OCI-LY1 (cell line): Measurements from ENCODE around the gene TEAD1.
A peak's percentile ranks its signal among the peaks of the same experiment; 100 is the strongest.

Experiments used
- H2AFZ ChIP-seq: fragments of 200-600 bp; sonication (generic), shearing (Covaris generic); 2 replicates; pipeline ENCODE4 v1.6.0; 2014; ENCODE audit warnings: antibody characterized with exemption, mild to moderate bottlenecking, low read length
- H3F3A ChIP-seq: fragments of 200-600 bp; sonication (generic), shearing (Covaris generic); 2 replicates; pipeline ENCODE4 v1.6.0; 2014; ENCODE audit warnings: mild to moderate bottlenecking, antibody characterized with exemption, low read length, moderate library complexity; ENCODE audit not compliant: insufficient read depth
- H3K27ac ChIP-seq: fragments of 200-600 bp; sonication (generic); 2 replicates; pipeline ENCODE4 v1.5.1; 2014; ENCODE audit warnings: low read length, mixed run types, mild to moderate bottlenecking, low read depth; ENCODE audit not compliant: poor library complexity, severe bottlenecking
- H3K27me3 ChIP-seq: fragments of 200-600 bp; sonication (generic); 2 replicates; pipeline ENCODE4 v1.6.0; 2014; ENCODE audit warnings: antibody characterized with exemption, mild to moderate bottlenecking, low read length, moderate library complexity; ENCODE audit not compliant: insufficient read depth
- H3K36me3 ChIP-seq: fragments of 200-600 bp; sonication (generic); 2 replicates; pipeline ENCODE4 v1.6.1; 2014; ENCODE audit warnings: mild to moderate bottlenecking, antibody characterized with exemption, low read length, moderate library complexity, mixed read lengths; ENCODE audit not compliant: insufficient read depth
- H3K4me1 ChIP-seq: fragments of 200-600 bp; sonication (generic); 2 replicates; pipeline ENCODE4 v1.5.1; 2014; ENCODE audit warnings: mild to moderate bottlenecking, low read length, moderate library complexity; ENCODE audit not compliant: insufficient read depth, severe bottlenecking
- H3K4me2 ChIP-seq: fragments of 200-600 bp; sonication (generic), shearing (Covaris generic); 2 replicates; pipeline ENCODE4 v1.6.1; 2014; ENCODE audit warnings: low read length
- H3K4me3 ChIP-seq: fragments of 200-600 bp; sonication (generic); 2 replicates; pipeline ENCODE4 v1.5.1; 2014; ENCODE audit warnings: low read length, low read depth, mild to moderate bottlenecking, mixed read lengths; ENCODE audit not compliant: poor library complexity, severe bottlenecking
- H3K79me2 ChIP-seq: fragments of 200-600 bp; shearing (Covaris generic); 2 replicates; pipeline ENCODE4 v1.6.1; 2016; ENCODE audit warnings: mixed run types, low read length, mixed read lengths; ENCODE audit not compliant: insufficient read depth
- H3K9ac ChIP-seq: fragments of 200-600 bp; sonication (generic), shearing (Covaris generic); 2 replicates; pipeline ENCODE4 v1.6.1; 2014; ENCODE audit warnings: mild to moderate bottlenecking, low read length, mixed read lengths
- H3K9me2 ChIP-seq: fragments of 200-600 bp; sonication (generic), shearing (Covaris generic); 2 replicates; pipeline ENCODE4 v1.6.1; 2014; ENCODE audit warnings: low read depth, mild to moderate bottlenecking, low read length, mixed read lengths
- H3K9me3 ChIP-seq: fragments of 200-600 bp; shearing (Covaris generic); 2 replicates; pipeline ENCODE4 v1.6.1; 2014; ENCODE audit warnings: low read length, mixed read lengths
- H4K20me1 ChIP-seq: fragments of 200-600 bp; sonication (generic), shearing (Covaris generic); 2 replicates; pipeline ENCODE4 v1.6.0; 2016; ENCODE audit warnings: mild to moderate bottlenecking, low read length; ENCODE audit not compliant: insufficient read depth
- EZH2 ChIP-seq: fragments of 200-600 bp; sonication (generic), shearing (Covaris generic); IDR thresholded peaks from 2 replicates; pipeline ENCODE4 v1.8.0; 2017; ENCODE audit warnings: borderline replicate concordance, mixed run types, mild to moderate bottlenecking, antibody characterized with exemption, low read length, moderate library complexity, mixed read lengths
- TF ChIP-seq, protein P1 (sequence below): fragments of 200-600 bp; sonication (generic), shearing (Covaris generic); IDR thresholded peaks from 2 replicates; pipeline ENCODE4 v1.5.1; 2017; ENCODE audit warnings: mild to moderate bottlenecking, antibody characterized with exemption, low read length, moderate library complexity, mixed read lengths

TEAD1 gene

DNA sequence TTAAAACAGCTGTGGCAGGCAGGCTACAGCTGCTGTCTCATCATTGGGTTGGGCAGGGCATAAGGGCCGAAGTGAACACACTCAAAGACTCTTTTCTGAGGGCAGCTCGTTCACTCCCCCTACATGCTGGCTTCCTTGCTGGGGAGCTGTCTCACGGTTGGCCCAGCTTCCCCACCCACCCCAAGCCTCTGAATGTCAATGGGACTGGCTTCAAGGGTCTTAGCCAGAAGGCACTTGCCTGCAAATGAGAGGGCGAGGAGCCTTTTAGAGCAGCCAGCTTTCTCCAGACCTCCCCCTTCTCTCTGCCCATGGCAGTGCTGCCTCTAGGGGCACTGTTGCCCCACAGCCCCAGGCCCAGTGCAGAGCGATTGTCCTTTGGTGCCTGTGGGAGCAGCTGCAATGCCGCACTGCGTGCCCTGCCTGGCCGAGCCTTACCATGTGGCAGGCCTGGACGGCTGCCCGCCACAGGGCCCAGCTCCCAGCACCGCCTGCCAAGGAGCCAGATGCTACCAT lies 240.2 kb downstream of the TEAD1 start:
- no peak overlapping the region for H2AFZ ChIP-seq
- TF ChIP-seq EZH2, result no peak
- TF ChIP-seq, protein P1, sequence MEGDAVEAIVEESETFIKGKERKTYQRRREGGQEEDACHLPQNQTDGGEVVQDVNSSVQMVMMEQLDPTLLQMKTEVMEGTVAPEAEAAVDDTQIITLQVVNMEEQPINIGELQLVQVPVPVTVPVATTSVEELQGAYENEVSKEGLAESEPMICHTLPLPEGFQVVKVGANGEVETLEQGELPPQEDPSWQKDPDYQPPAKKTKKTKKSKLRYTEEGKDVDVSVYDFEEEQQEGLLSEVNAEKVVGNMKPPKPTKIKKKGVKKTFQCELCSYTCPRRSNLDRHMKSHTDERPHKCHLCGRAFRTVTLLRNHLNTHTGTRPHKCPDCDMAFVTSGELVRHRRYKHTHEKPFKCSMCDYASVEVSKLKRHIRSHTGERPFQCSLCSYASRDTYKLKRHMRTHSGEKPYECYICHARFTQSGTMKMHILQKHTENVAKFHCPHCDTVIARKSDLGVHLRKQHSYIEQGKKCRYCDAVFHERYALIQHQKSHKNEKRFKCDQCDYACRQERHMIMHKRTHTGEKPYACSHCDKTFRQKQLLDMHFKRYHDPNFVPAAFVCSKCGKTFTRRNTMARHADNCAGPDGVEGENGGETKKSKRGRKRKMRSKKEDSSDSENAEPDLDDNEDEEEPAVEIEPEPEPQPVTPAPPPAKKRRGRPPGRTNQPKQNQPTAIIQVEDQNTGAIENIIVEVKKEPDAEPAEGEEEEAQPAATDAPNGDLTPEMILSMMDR, result peak; percentile 64
- H3K27me3 ChIP-seq, result no peaks in the 10 kb centered on the region
- no peak overlapping the region for H3K27ac ChIP-seq
- H3K4me1 ChIP-seq, result no peaks in the 10 kb centered on the region
- H4K20me1 ChIP-seq, result no peaks in the 10 kb centered on the region
- H3K4me2 ChIP-seq, result no peak overlapping the region
- H3K9me3 ChIP-seq, result no peaks in the 10 kb centered on the region
- H3K4me3 ChIP-seq, result no peak overlapping the region
- no peak overlapping the region for H3K9ac ChIP-seq
- no peaks in the 10 kb centered on the region for H3K9me2 ChIP-seq
- no peaks in the 10 kb centered on the region for H3K79me2 ChIP-seq
- no peaks in the 10 kb centered on the region for H3F3A ChIP-seq
- H3K36me3 ChIP-seq, result no peaks in the 10 kb centered on the region

DNA sequence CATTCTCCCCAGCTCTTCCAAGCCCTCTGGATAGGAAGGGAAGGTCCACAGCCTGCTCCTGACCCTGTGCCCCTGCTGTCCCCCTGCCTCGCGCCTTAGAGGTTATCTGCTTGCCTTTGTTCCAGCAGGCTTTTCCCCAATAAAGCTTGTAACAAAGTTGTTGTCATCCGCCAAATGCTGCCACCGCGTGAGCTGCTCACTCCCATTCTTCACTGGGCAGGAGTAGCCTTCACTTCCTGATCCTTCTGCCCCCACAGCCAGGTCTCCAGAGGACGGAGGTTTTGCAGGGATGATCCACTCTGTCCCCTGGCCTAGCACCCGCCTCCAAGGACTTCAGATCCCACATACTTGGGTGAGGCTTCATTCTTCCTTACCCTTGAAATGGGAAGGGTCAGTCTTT lies 240.9 kb downstream of the TEAD1 start:
- Histone ChIP-seq H3K4me3 (no peak overlapping the region), H3K79me2 (no peaks in the 10 kb centered on the region), H3F3A (no peaks in the 10 kb centered on the region), H2AFZ (no peak overlapping the region), H4K20me1 (no peaks in the 10 kb centered on the region), H3K4me1 (no peaks in the 10 kb centered on the region), H3K4me2 (no peak overlapping the region), H3K9me3 (no peaks in the 10 kb centered on the region), H3K27ac (no peak overlapping the region), H3K27me3 (no peaks in the 10 kb centered on the region), H3K36me3 (no peaks in the 10 kb centered on the region), H3K9ac (no peak overlapping the region), H3K9me2 (no peaks in the 10 kb centered on the region)
- TF ChIP-seq, protein P1, result no peak
- TF ChIP-seq EZH2, result no peak

DNA sequence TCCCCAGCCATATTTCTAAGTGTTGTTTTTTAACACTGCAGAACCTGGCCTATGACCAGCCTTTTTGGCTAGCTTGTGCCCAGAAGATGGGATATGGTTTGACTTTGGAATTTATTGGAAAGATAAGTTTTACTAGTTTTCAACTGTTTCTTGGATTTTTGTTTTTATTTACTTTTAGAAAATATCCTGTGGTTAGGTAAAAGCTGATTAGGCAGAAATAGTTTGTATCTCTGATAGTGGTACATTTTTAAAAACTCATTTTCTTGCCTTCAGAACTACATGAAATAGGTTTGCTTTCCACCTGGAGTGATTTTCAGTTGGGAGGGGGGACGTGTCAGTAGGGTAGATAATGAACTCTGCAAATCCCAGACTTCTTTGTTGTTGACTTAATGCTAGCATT lies 243.6 kb downstream of the TEAD1 start:
- H3K4me1 ChIP-seq, result no peaks in the 10 kb centered on the region
- H3K36me3 ChIP-seq, result no peaks in the 10 kb centered on the region
- no peak overlapping the region for H2AFZ ChIP-seq
- H3K4me3 ChIP-seq, result no peak overlapping the region
- H3K9ac ChIP-seq, result no peak overlapping the region
- no peak overlapping the region for H3K27ac ChIP-seq
- no peaks in the 10 kb centered on the region for H3K9me2 ChIP-seq
- no peaks in the 10 kb centered on the region for H3K27me3 ChIP-seq
- H3K9me3 ChIP-seq, result no peaks in the 10 kb centered on the region
- no peaks in the 10 kb centered on the region for H3F3A ChIP-seq
- H3K4me2 ChIP-seq, result no peak overlapping the region
- no peaks in the 10 kb centered on the region for H4K20me1 ChIP-seq
- H3K79me2 ChIP-seq, result no peaks in the 10 kb centered on the region
- TF ChIP-seq, protein P1, result no peak
- no peak for TF ChIP-seq EZH2
